ENCODE measurements around the gene NAT8L.

- TF ChIP-seq, protein P1, sequence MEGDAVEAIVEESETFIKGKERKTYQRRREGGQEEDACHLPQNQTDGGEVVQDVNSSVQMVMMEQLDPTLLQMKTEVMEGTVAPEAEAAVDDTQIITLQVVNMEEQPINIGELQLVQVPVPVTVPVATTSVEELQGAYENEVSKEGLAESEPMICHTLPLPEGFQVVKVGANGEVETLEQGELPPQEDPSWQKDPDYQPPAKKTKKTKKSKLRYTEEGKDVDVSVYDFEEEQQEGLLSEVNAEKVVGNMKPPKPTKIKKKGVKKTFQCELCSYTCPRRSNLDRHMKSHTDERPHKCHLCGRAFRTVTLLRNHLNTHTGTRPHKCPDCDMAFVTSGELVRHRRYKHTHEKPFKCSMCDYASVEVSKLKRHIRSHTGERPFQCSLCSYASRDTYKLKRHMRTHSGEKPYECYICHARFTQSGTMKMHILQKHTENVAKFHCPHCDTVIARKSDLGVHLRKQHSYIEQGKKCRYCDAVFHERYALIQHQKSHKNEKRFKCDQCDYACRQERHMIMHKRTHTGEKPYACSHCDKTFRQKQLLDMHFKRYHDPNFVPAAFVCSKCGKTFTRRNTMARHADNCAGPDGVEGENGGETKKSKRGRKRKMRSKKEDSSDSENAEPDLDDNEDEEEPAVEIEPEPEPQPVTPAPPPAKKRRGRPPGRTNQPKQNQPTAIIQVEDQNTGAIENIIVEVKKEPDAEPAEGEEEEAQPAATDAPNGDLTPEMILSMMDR (IDR thresholded peaks at IDR 0.05) = no peak
- no peak for TF ChIP-seq POLR2A (IDR thresholded peaks at IDR 0.05)
These were observed 4.6 kb downstream of the NAT8L start for GRCh38 chr4:2063557-2064275.

Measured in breast epithelium (tissue), 3 donors.